LNCaP clone FGC (cell line): Measurements from ENCODE around the gene CPED1.

Experiments
- DNase-seq: peaks from one replicate; pipeline ENCODE4 v3.0.0-alpha.2; 2011; ENCODE audit warnings: low read depth
- H3K4me3 ChIP-seq: 2 replicates; pipeline ENCODE4 v1.5.1; 2011; ENCODE audit warnings: mild to moderate bottlenecking, low read depth, low read length, control low read depth
- CTCF ChIP-seq: IDR thresholded peaks from 2 replicates; pipeline ENCODE4 v1.5.1; 2012; ENCODE audit warnings: mild to moderate bottlenecking; ENCODE audit not compliant: control insufficient read depth, insufficient read depth; ENCODE audit errors: extremely low read depth

CPED1 gene

GRCh38 chr7:121266307-121266894 lies 277.9 kb downstream of the CPED1 start:
- no peak for TF ChIP-seq CTCF
- DNase-seq = no peak

GRCh38 chr7:121267612-121268011 lies 279.1 kb downstream of the CPED1 start:
- no peak for TF ChIP-seq CTCF
- no peak for DNase-seq
- no peak overlapping the region for H3K4me3 ChIP-seq

More at GRCh38 chr7:121266307-121266894, 277.9 kb downstream of the CPED1 start:
- no peak overlapping the region for H3K4me3 ChIP-seq

GRCh38 chr7:121269798-121270197 lies 281.3 kb downstream of the CPED1 start:
- no peak for TF ChIP-seq CTCF
- DNase-seq = no peak
- H3K4me3 ChIP-seq = no peak overlapping the region

- no peak for DNase-seq
- TF ChIP-seq CTCF = no peak
- H3K4me3 ChIP-seq = no peak overlapping the region
These were observed 282.6 kb downstream of the CPED1 start for GRCh38 chr7:121271098-121271497.

GRCh38 chr7:121271916-121272315 lies 283.4 kb downstream of the CPED1 start:
- no peak for TF ChIP-seq CTCF
- no peak for DNase-seq
- H3K4me3 ChIP-seq = no peak overlapping the region

GRCh38 chr7:121272676-121273075 lies 284.2 kb downstream of the CPED1 start:
- no peak for TF ChIP-seq CTCF
- no peak for DNase-seq
- no peak overlapping the region for H3K4me3 ChIP-seq

- no peak for DNase-seq
These were observed 285.1 kb downstream of the CPED1 start for GRCh38 chr7:121273467-121274167.

More at GRCh38 chr7:121273467-121274167, 285.1 kb downstream of the CPED1 start:
- TF ChIP-seq CTCF = no peak
- H3K4me3 ChIP-seq = no peak overlapping the region
